Stimulated activated CD8-positive, alpha-beta memory T cell treated with anti-CD3 and anti-CD28 coated beads, Interleukin-12 subunit alpha, Interleukin-12 subunit beta, amount 100 ng/mL, for 1 hour (primary cell): ENCODE data around the gene ACOX3.
"Not testable (repeated sequence)": the region's sequence is repeated elsewhere in the genome, so short reads cannot be mapped to it uniquely, and the experiment has no call there.

ENCODE experiments used
- DNase-seq: peaks from one replicate; pipeline ENCODE4 v3.0.0-alpha.2; 2020; ENCODE audit warnings: low read depth

The ACOX3 gene

GRCh38 chr4:8440492-8441311, at the start of gene ACOX3, which contains the start of gene TRMT44:
ACOX3 (minus strand) TSS chr4:8440723; CDS start chr4:8416521, 24,202 bp downstream.
TRMT44 (plus strand) TSS chr4:8440777; CDS start chr4:8440823, 46 bp downstream.
- DNase-seq, result peak; percentile 90

GRCh38 chr4:8488791-8489369, 48.4 kb upstream of the ACOX3 start:
- no peak for DNase-seq

GRCh38 chr4:8486643-8487042, 46.1 kb upstream of the ACOX3 start:
- not testable (repeated sequence) for DNase-seq

- no peak for DNase-seq
Measured at GRCh38 chr4:8480221-8480620, 39.7 kb upstream of the ACOX3 start.

GRCh38 chr4:8478801-8479744, 38.5 kb upstream of the ACOX3 start:
- no peak for DNase-seq

GRCh38 chr4:8478371-8478770, 37.8 kb upstream of the ACOX3 start:
- no peak for DNase-seq

GRCh38 chr4:8477676-8478075, 37.2 kb upstream of the ACOX3 start:
- no peak for DNase-seq

- no peak for DNase-seq
Measured at GRCh38 chr4:8477095-8477635, 36.6 kb upstream of the ACOX3 start.

- DNase-seq, result no peak
Measured at GRCh38 chr4:8475751-8476575, 35.4 kb upstream of the ACOX3 start.

- DNase-seq, result no peak
Measured at GRCh38 chr4:8474856-8475255, 34.3 kb upstream of the ACOX3 start.

- DNase-seq, result no peak
Measured at GRCh38 chr4:8473920-8474590, 33.5 kb upstream of the ACOX3 start.

- DNase-seq, result no peak
Measured at GRCh38 chr4:8473198-8473919, 32.8 kb upstream of the ACOX3 start.

- DNase-seq, result no peak
Measured at GRCh38 chr4:8472689-8473197, 32.2 kb upstream of the ACOX3 start.

- DNase-seq, result no peak
Measured at GRCh38 chr4:8472158-8472688, 31.7 kb upstream of the ACOX3 start.

GRCh38 chr4:8471211-8471875, 30.8 kb upstream of the ACOX3 start:
- no peak for DNase-seq

- no peak for DNase-seq
Measured at GRCh38 chr4:8470451-8471024, 30.0 kb upstream of the ACOX3 start.

GRCh38 chr4:8469550-8469949, 29.0 kb upstream of the ACOX3 start:
- DNase-seq, result no peak

GRCh38 chr4:8468746-8469535, 28.4 kb upstream of the ACOX3 start:
- peak; percentile 13 for DNase-seq
